ENCODE results near the gene DFFB.

Gene DFFB

GRCh38 chr1:3876716-3877115, 19.4 kb downstream of the DFFB start:
- no peak for FAIRE-seq

GRCh38 chr1:3879099-3879498, 21.8 kb downstream of the DFFB start:
- no peak for FAIRE-seq

GRCh38 chr1:3879787-3880428, 22.6 kb downstream of the DFFB start:
- FAIRE-seq: no peak

- FAIRE-seq: no peak
Measured at GRCh38 chr1:3880429-3881192, 23.3 kb downstream of the DFFB start.

DNA sequence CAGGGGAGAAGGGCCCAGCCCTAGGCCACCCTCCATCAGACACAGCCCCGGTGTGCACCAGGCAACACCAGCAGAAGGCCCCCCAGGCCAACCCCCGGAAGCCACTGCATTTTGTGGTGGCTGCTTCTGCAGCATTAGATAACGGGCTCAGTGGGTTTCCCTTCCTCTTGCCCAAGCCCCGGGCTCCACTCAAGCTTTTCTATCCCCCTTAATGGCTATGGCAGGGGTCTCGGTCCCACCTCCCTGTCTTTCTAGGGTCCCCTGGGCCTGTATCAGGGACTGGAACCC, 23.9 kb downstream of the DFFB start:
- no peak for FAIRE-seq

GRCh38 chr1:3883194-3883925, 26.1 kb downstream of the DFFB start:
- no peak for FAIRE-seq

- no peak for FAIRE-seq
Measured at GRCh38 chr1:3884966-3885365, 27.7 kb downstream of the DFFB start.

GRCh38 chr1:3885611-3886010, 28.3 kb downstream of the DFFB start:
- no peak for FAIRE-seq

DNA sequence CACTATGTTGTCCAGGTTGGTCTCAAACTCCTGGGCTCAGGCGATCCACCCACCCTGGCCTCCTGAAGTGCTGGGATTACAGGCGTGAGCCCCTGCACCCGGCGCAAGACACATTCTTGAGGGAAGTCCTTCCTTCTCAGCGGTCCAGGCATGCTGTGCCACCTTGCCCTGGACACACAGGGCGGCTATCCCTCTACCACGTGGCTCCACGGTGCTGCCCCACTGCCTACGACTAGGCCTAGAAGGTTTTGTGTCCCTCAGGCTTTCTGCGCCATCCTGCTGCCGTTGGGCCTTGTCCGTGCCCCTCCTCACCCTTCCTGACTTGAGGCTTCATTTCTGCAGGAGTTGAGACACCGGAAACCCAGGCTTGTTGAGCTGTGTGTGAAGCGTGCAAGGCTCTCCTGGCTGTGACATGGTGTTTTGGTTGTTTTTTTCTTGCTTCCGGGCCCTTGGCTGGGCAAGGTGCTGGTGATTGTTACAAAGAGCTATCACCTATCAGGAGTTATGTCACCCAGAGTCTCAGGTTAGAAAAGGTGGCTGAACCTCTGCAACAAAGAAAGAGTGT, 28.9 kb downstream of the DFFB start:
- FAIRE-seq: no peak

DNA sequence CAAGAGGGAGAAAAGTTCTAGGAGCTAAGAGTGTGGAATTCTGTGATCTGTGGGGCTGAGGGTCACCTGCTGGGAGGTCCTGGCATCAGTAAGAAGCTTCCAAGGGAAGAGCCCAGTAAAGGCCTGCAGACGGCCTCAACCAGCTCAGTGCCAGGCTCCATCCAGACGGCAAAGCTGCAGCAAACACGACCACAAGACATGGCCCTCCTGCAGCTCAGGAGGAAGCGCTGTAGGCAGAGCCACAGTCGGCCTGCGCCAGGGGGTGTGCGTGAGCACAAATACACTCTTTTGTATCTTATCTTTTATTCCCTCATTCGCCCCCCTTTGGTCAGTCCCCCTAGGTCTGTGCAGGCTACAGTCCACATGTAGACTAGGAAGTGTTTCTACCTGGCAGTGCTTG, 29.4 kb downstream of the DFFB start:
- FAIRE-seq: no peak

GRCh38 chr1:3888301-3888700, 31.0 kb downstream of the DFFB start:
- FAIRE-seq: no peak

GRCh38 chr1:3889936-3890335, 32.7 kb downstream of the DFFB start:
- no peak for FAIRE-seq

GRCh38 chr1:3890389-3891328, 33.4 kb downstream of the DFFB start:
- FAIRE-seq: no peak

GRCh38 chr1:3891329-3891865, 34.1 kb downstream of the DFFB start:
- FAIRE-seq: no peak

DNA sequence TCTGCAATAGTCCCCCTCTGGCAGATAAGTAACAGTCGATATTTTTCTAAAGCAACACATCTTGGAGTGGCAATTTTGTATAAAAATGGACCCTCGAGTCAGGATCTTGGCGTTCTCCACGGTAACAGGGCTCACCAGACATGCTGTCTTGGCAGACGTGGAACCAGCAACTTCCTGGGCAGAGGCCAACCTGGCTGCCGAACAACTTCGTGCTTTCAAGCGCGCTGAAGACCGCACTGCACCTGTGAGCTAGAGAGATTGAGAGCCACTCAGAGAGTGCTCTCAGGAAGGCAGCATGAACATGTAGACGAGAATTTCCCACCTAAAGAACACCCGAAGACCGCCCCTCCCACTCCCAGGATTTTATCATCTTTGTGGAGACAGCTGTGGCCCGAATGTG, 35.5 kb downstream of the DFFB start:
- FAIRE-seq: no peak

DNA sequence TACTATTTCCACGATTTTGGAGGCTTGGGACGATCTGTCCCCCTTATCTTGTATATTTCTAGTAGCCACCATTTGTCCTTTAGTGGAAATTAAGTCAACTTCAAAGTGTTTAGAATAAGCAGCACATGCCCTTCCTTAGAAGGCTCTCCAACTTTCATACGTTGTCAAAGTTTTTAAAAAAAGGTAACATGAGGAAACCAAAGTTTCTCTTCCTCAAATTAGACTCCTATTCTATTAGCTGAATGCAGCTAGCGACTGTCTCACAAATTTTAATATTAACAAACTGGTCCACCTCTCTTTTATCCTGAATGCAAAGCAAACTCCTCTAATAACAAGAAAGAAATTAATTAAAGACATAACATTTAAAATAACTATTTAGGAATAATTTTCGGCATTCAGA, 35.9 kb downstream of the DFFB start:
- no peak for FAIRE-seq

GRCh38 chr1:3894626-3895278, 37.5 kb downstream of the DFFB start:
- no peak for FAIRE-seq

DNA sequence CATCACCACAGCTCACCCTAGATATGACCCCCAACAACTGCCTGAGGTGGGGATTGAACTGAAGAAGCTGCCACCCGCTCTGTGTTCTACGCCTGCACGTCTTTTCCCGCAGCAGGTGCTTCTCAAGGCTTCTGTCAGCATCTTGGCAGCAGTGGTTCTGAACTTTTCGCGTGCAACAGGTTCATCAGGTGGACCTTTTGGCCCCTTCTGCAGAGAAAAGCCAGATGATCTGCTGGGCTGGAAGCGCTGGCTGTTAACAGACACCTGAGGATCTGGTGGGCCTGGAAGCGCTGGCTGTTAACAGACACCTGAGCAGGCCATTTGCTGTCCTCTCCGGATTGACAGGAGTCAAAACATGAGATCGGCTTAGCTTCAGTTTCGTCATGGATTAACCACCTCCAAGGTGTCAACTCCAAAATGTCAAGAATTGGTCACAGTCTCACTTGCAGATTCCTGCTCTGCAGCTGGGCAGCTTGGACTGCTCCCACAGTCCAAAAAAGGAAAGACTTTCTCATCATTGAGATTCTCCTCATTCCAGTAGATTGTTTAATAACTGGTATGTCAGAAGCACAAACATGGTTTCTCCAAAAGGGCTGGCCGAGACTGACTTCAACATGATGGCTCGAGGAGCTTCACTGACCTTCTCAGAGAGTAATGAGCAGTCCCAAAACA, 38.1 kb downstream of the DFFB start:
- FAIRE-seq: no peak

- no peak for FAIRE-seq
Measured at GRCh38 chr1:3895951-3896325, 38.7 kb downstream of the DFFB start.

DNA sequence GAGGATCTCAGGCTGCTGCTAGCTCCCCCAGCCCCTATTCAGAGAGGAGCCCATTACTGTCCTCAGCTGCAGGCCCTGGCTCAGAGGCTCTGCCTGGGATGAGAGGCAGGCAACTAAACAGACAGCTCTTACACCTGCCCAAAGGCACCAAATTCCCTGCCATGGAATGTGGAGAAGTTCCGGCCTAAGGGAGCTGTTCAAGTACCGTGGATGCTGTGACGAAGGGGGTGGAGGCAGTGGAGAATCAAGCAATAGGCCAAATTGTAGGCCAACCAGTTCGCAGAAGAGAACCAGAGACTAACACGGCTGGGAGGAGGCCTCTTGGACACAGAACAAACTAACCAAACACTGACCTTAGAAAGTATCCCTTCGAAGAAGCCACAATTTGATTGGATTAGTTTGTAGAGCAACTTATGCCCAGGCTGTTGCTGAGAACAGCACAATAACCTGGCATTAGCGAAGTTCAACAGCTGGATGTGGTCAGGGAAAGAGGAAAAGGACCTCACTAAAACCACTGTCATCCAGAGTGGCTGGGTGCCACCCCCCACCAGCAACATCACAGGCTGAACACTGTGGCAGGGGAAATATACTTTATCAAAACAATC, 39.2 kb downstream of the DFFB start:
- FAIRE-seq: no peak

GRCh38 chr1:3898475-3898735, 41.1 kb downstream of the DFFB start:
- no peak for FAIRE-seq
